Measurements from ENCODE around the gene INSYN1. TPM values are rescaled to one million over a fixed set of nuclear protein-coding genes. Genes with fewer than 3 reads are reported as not detected.

INSYN1 gene
- total RNA-seq, 1 experiment from 2014 or later = not detected

DNA sequence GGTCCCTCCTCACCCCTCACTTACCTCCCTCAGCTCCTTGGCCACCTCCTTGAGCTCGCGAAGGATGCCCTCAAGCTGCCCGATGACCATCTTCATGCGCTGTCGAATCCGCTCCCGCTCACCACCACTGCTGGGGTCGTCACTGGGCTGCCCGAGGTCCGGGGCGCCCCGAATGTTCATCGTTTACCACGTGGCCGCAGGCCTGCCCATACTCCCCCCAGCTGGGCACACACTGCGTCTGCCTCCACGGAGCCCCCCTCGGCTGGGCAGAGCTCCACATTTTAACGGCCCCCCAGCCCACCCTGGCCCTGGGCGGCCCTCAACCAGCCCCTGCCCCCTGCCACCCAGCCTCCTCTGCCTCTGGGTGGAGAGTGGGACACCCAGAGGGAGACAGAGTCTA, 2.2 kb downstream of the INSYN1 start:
- Histone ChIP-seq H3K9me3 (ENCODE audit: low read length) (no peaks in the 10 kb centered on the region), H3K27me3 (ENCODE audit: low read length) (peaks cover 44% of the 10 kb centered on the region), H3K36me3 (ENCODE audit: low read depth, low read length) (no peaks in the 10 kb centered on the region), H3K4me1 (ENCODE audit: insufficient read depth, low read length) (no peaks in the 10 kb centered on the region), H4K20me1 (ENCODE audit: low read length) (no peaks in the 10 kb centered on the region), H3K9ac (ENCODE audit: low read length) (no peak overlapping the region), H3K27ac (ENCODE audit: low read length) (no peak overlapping the region), H2AFZ (ENCODE audit: low read length) (no peak overlapping the region), H3K9me2 (replicated peaks; ENCODE audit: low read length) (no peaks in the 10 kb centered on the region), H3K4me2 (ENCODE audit: low read length) (no peak overlapping the region), H3K4me3 (ENCODE audit: low read length) (no peak overlapping the region), H3F3A (ENCODE audit: low read length, unreplicated experiment) (no peaks in the 10 kb centered on the region), H3K79me2 (ENCODE audit: low read length) (no peaks in the 10 kb centered on the region)
- CTCF ChIA-PET = interaction anchor here (0.6 kb wide), 1 partner anchor 705 kb away, joined by 3 read pairs; no protein-coding TSS in a partner anchor
- BruUV-seq (replicated peaks) = no TSS peak
- ATAC-seq (no peak), DNase-seq (no peak)
- intact Hi-C loops (cut with micrococcal nuclease) = no loop called here
- TF ChIP-seq, protein P1, sequence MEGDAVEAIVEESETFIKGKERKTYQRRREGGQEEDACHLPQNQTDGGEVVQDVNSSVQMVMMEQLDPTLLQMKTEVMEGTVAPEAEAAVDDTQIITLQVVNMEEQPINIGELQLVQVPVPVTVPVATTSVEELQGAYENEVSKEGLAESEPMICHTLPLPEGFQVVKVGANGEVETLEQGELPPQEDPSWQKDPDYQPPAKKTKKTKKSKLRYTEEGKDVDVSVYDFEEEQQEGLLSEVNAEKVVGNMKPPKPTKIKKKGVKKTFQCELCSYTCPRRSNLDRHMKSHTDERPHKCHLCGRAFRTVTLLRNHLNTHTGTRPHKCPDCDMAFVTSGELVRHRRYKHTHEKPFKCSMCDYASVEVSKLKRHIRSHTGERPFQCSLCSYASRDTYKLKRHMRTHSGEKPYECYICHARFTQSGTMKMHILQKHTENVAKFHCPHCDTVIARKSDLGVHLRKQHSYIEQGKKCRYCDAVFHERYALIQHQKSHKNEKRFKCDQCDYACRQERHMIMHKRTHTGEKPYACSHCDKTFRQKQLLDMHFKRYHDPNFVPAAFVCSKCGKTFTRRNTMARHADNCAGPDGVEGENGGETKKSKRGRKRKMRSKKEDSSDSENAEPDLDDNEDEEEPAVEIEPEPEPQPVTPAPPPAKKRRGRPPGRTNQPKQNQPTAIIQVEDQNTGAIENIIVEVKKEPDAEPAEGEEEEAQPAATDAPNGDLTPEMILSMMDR (conservative IDR thresholded peaks at IDR 0.05; ENCODE audit: low read depth, low read length) = no peak
- no peak for TF ChIP-seq EZH2 (IDR thresholded peaks at IDR 0.05; ENCODE audit: low read length, unreplicated experiment)
- TF ChIP-seq EZH2phosphoT487 (IDR thresholded peaks at IDR 0.05; ENCODE audit: borderline replicate concordance, low read length) = no peak
- POLR2A ChIA-PET (ENCODE audit: unreplicated experiment) = no interaction called here

DNA sequence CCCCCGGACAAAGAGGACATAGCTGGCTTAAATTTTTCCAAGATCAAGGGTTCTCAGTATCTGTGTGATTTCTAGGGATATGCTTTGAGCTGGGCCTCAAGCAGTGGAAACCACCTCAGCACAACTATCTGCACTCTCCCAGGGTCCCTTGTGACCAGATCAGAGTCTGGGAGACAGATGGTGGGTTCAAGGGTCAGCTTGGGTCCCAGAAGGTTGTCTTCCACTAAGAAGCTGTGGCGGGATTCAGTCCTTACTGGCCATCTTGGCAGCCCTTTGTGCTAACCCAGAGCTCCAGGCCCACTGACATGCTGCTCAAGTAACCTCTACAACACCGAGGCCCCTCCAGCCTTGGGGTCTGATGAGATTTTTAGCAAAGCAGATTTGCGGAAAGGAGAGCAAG, 2.7 kb downstream of the INSYN1 start:
- no peaks in the 10 kb centered on the region for H4K20me1 ChIP-seq (ENCODE audit: low read length)
- no peak for ATAC-seq
- H3K4me3 ChIP-seq (ENCODE audit: low read length) = no peak overlapping the region
- intact Hi-C loops (cut with micrococcal nuclease) = no loop called here
- POLR2A ChIA-PET (ENCODE audit: unreplicated experiment) = no interaction called here
- no peak overlapping the region for H3K9ac ChIP-seq (ENCODE audit: low read length)
- no peak for DNase-seq
- no peaks in the 10 kb centered on the region for H3F3A ChIP-seq (ENCODE audit: low read length, unreplicated experiment)
- H3K4me2 ChIP-seq (ENCODE audit: low read length) = no peak overlapping the region
- no peaks in the 10 kb centered on the region for H3K4me1 ChIP-seq (ENCODE audit: insufficient read depth, low read length)
- H3K27me3 ChIP-seq (ENCODE audit: low read length) = peaks cover 39% of the 10 kb centered on the region
- no TSS peak for BruUV-seq (replicated peaks)
- H3K79me2 ChIP-seq (ENCODE audit: low read length) = no peaks in the 10 kb centered on the region
- H3K36me3 ChIP-seq (ENCODE audit: low read depth, low read length) = no peaks in the 10 kb centered on the region
- H2AFZ ChIP-seq (ENCODE audit: low read length) = no peak overlapping the region
- TF ChIP-seq EZH2 (IDR thresholded peaks at IDR 0.05; ENCODE audit: low read length, unreplicated experiment) (no peak), EZH2phosphoT487 (IDR thresholded peaks at IDR 0.05; ENCODE audit: borderline replicate concordance, low read length) (no peak)
- TF ChIP-seq, protein P1 (conservative IDR thresholded peaks at IDR 0.05; ENCODE audit: low read depth, low read length) = no peak
- no peaks in the 10 kb centered on the region for H3K9me2 ChIP-seq (replicated peaks; ENCODE audit: low read length)
- no peak overlapping the region for H3K27ac ChIP-seq (ENCODE audit: low read length)
- CTCF ChIA-PET = no interaction called here
- H3K9me3 ChIP-seq (ENCODE audit: low read length) = no peaks in the 10 kb centered on the region

DNA sequence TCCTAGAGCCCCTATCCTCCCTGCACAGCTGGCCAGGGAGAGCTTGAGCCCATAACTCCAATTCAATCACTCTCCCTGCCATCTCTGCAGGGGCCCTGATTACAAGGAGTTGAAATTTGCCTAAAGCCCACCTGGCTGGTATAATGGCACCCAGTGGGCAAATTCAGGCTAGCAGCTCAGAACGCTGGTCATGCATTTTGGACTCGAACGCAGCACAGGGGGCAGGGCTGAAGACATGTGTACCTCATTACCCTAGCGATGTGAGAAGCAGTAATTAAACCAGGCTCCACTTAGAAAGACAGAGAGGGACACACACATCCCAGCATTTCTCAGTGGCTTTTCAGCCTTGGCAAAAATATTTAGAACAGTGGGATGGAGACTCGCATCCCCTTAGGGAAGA, 3.2 kb downstream of the INSYN1 start:
- H3K4me3 ChIP-seq (ENCODE audit: low read length) = no peak overlapping the region
- H3F3A ChIP-seq (ENCODE audit: low read length, unreplicated experiment) = no peaks in the 10 kb centered on the region
- H3K79me2 ChIP-seq (ENCODE audit: low read length) = no peaks in the 10 kb centered on the region
- H3K27me3 ChIP-seq (ENCODE audit: low read length) = peaks cover 39% of the 10 kb centered on the region
- H2AFZ ChIP-seq (ENCODE audit: low read length) = no peak overlapping the region
- H3K9me3 ChIP-seq (ENCODE audit: low read length) = no peaks in the 10 kb centered on the region
- TF ChIP-seq EZH2phosphoT487 (IDR thresholded peaks at IDR 0.05; ENCODE audit: borderline replicate concordance, low read length) (no peak), EZH2 (IDR thresholded peaks at IDR 0.05; ENCODE audit: low read length, unreplicated experiment) (no peak)
- TF ChIP-seq, protein P1 (conservative IDR thresholded peaks at IDR 0.05; ENCODE audit: low read depth, low read length) = no peak
- DNase-seq (no peak), ATAC-seq (no peak)
- H3K36me3 ChIP-seq (ENCODE audit: low read depth, low read length) = no peaks in the 10 kb centered on the region
- H3K4me1 ChIP-seq (ENCODE audit: insufficient read depth, low read length) = no peaks in the 10 kb centered on the region
- H3K27ac ChIP-seq (ENCODE audit: low read length) = no peak overlapping the region
- ChIA-PET POLR2A (ENCODE audit: unreplicated experiment) (no interaction called here), CTCF (no interaction called here)
- H3K9ac ChIP-seq (ENCODE audit: low read length) = no peak overlapping the region
- no TSS peak for BruUV-seq (replicated peaks)
- intact Hi-C loops (cut with micrococcal nuclease) = no loop called here
- no peak overlapping the region for H3K4me2 ChIP-seq (ENCODE audit: low read length)
- H3K9me2 ChIP-seq (replicated peaks; ENCODE audit: low read length) = no peaks in the 10 kb centered on the region
- no peaks in the 10 kb centered on the region for H4K20me1 ChIP-seq (ENCODE audit: low read length)
